ENCODE measurements around the gene PRPF19. TPM values are rescaled to one million over a fixed set of nuclear protein-coding genes. Genes with fewer than 3 reads are reported as not detected.

Gene PRPF19
- total and polyA plus RNA-seq, 2 of the 8 experiments (the other 6 are each of a cell fraction or from before 2014, with no cell fraction given): 107 to 141 TPM

DNA sequence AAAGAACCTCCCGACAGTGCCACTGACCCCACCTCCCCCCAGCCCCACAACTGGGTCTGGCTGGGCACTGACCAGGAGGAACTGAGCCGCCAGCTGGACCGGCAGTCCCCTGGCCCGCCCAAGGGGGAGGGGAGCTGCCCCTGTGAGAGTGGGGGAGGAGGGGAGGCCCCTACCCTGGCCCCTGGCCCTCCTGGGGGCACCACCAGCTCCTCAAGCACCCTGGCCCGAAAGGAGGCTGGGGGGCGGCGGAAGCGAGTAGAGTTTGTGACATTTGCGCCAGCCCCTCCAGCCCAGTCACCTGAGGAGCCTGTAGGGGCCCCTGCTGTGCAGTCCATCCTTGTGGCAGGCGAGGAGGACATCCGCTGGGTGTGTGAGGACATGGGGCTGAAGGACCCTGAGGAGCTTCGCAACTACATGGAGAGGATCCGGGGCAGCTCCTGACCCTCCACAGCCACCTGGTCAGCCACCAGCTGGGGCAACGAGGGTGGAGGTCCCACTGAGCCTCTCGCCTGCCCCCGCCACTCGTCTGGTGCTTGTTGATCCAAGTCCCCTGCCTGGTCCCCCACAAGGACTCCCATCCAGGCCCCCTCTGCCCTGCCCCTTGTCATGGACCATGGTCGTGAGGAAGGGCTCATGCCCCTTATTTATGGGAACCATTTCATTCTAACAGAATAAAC, 30.2 kb upstream of the PRPF19 start:
- H3K56ac ChIP-seq (replicated peaks; ENCODE audit: insufficient read length, low read depth, low read length): no peak overlapping the region
- H2BK12ac ChIP-seq (ENCODE audit: low read depth, low read length): no peak overlapping the region
- no peak overlapping the region for H3K9ac ChIP-seq (replicated peaks in 1 of 4; ENCODE audit: extremely low read depth in 1 of 4, low read depth in 3 of 4, low read length in 3 of 4)
- H4K20me1 ChIP-seq (replicated peaks in 1 of 2; ENCODE audit: control insufficient read depth in 1 of 2, insufficient read depth in 2 of 2, low read length in 2 of 2): peaks cover 3 to 8% of the 10 kb centered on the region in 2 experiments
- H3K18ac ChIP-seq (ENCODE audit: extremely low read depth, low read length): no peak overlapping the region
- no peaks in the 10 kb centered on the region for H3K23me2 ChIP-seq (ENCODE audit: low read depth, low read length)
- no peak overlapping the region for H3K4me3 ChIP-seq (ENCODE audit: extremely low read depth in 1 of 4, insufficient read depth in 2 of 4, low read depth in 3 of 4, low read length in 4 of 4)
- no peak overlapping the region for H2BK15ac ChIP-seq (ENCODE audit: low read length)
- no peaks in the 10 kb centered on the region for H3K9me3 ChIP-seq (ENCODE audit: insufficient read depth in 2 of 2, low read depth in 1 of 2, low read length in 1 of 2)
- H3K79me2 ChIP-seq (ENCODE audit: control insufficient read depth in 1 of 2, insufficient read depth in 2 of 2, low read length in 2 of 2): no peaks in the 10 kb centered on the region
- ChIA-PET CTCF (ENCODE audit: partially characterized antibody) (interaction anchor here (0.9 to 1.7 kb wide), 4 partner anchors 9 to 60 kb away, joined by 3 to 4 read pairs (median 4); no protein-coding TSS in a partner anchor), POLR2A (ENCODE audit: partially characterized antibody) (interaction anchor here (0.7 to 2.1 kb wide), 6 partner anchors 8 to 31 kb away, joined by 3 to 7 read pairs (median 4); no protein-coding TSS in a partner anchor)
- 90% methylated on average over 18 of the region's 18 CpGs; no CpG with 5 or more reads in 1 of the 2 experiments for WGBS, 2 experiments (ENCODE audit: extremely low coverage in 1 of 2, insufficient coverage in 1 of 2, insufficient read length in 1 of 2, insufficient replicate concordance in 2 of 2, low coverage in 1 of 2, low lambda C conversion rate in 2 of 2, missing lambda C conversion rate in 1 of 2)
- DNase-seq (ENCODE audit: low read depth in 1 of 2, low spot score in 2 of 2) (no peak), FAIRE-seq (no peak)
- no peak overlapping the region for H2BK120ac ChIP-seq (replicated peaks; ENCODE audit: low read depth, low read length)
- H4K5ac ChIP-seq (ENCODE audit: insufficient read length, low read depth, low read length): no peak overlapping the region
- no peak overlapping the region for H2AK5ac ChIP-seq (ENCODE audit: low read depth, low read length)
- no peak overlapping the region for H3K23ac ChIP-seq (ENCODE audit: insufficient read length)
- H2BK5ac ChIP-seq (ENCODE audit: low read depth, low read length): 0 out of 2 replicates have a peak overlapping the region, but pooled peaks have one; percentile 5
- peaks cover 0 to 25% (median 9%) of the 10 kb centered on the region in 4 experiments; a peak in 6 of 8 replicates for H3K36me3 ChIP-seq (ENCODE audit: control insufficient read depth in 2 of 4, insufficient read depth in 4 of 4, low read length in 3 of 4)
- H3K27ac ChIP-seq (ENCODE audit: low read depth, low read length): no peak overlapping the region
- H3K4ac ChIP-seq (replicated peaks; ENCODE audit: insufficient read length, low read depth, low read length): no peak overlapping the region
- no peak overlapping the region for H3K4me2 ChIP-seq (ENCODE audit: insufficient read depth in 1 of 2, low read depth in 2 of 2, low read length in 2 of 2)
- no peak overlapping the region for H2BK20ac ChIP-seq (ENCODE audit: low read length)
- H4K8ac ChIP-seq (ENCODE audit: extremely low read depth, insufficient read depth, low read length): no peak overlapping the region
- TF ChIP-seq, protein P1, sequence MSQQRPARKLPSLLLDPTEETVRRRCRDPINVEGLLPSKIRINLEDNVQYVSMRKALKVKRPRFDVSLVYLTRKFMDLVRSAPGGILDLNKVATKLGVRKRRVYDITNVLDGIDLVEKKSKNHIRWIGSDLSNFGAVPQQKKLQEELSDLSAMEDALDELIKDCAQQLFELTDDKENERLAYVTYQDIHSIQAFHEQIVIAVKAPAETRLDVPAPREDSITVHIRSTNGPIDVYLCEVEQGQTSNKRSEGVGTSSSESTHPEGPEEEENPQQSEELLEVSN (IDR thresholded peaks at IDR 0.05): no peak
- no peak for TF ChIP-seq CHD2 (IDR thresholded peaks at IDR 0.05; ENCODE audit: low read length)
- peak in 1 of 2 experiments; percentile 29; a peak in 1 of 3 replicates for TF ChIP-seq POLR2A (IDR thresholded peaks at IDR 0.05; ENCODE audit: control extremely low read depth in 1 of 2, low read depth in 2 of 2, low read length in 2 of 2)
- TF ChIP-seq SP4 (IDR thresholded peaks at IDR 0.05; ENCODE audit: low read length): no peak
- TF ChIP-seq POLR2AphosphoS5 (IDR thresholded peaks at IDR 0.05; ENCODE audit: low read depth, low read length): peak; percentile 1; the same call in 1 of the 2 replicates
- TF ChIP-seq RFX5 (IDR thresholded peaks at IDR 0.05; ENCODE audit: borderline replicate concordance, low read depth, low read length): no peak
- TF ChIP-seq, protein P2, sequence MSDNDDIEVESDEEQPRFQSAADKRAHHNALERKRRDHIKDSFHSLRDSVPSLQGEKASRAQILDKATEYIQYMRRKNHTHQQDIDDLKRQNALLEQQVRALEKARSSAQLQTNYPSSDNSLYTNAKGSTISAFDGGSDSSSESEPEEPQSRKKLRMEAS (IDR thresholded peaks at IDR 0.05): no peak
- TF ChIP-seq RBBP5 (IDR thresholded peaks at IDR 0.05; ENCODE audit: borderline replicate concordance, low read depth, low read length): no peak
- TF ChIP-seq SIN3A (conservative IDR thresholded peaks at IDR 0.05 in 1 of 2, IDR thresholded peaks at IDR 0.05 in 1 of 2; ENCODE audit: low read depth in 1 of 2, low read length in 2 of 2): no peak
- H2AFZ ChIP-seq (ENCODE audit: low read length): no peak overlapping the region
- H3K27me3 ChIP-seq (replicated peaks in 1 of 4; ENCODE audit: control insufficient read depth in 3 of 4, extremely low read depth in 1 of 4, insufficient read depth in 3 of 4, low read length in 3 of 4): no peaks in the 10 kb centered on the region
- H4K91ac ChIP-seq (replicated peaks; ENCODE audit: insufficient read length, low read length): no peak overlapping the region
- no peak overlapping the region for H3K14ac ChIP-seq (ENCODE audit: insufficient read length)
- peaks cover 0 to 3% (median 1%) of the 10 kb centered on the region in 4 experiments; a peak in 4 of 7 replicates for H3K4me1 ChIP-seq (replicated peaks in 1 of 4; ENCODE audit: control insufficient read depth in 3 of 4, insufficient read depth in 4 of 4, low read length in 3 of 4)
- H3K79me1 ChIP-seq (ENCODE audit: low read depth, low read length): no peaks in the 10 kb centered on the region
